Heart left ventricle (tissue), 16 donors: ENCODE data around the gene FMOD. TPM values are rescaled to one million over a fixed set of nuclear protein-coding genes. Genes with fewer than 3 reads are reported as not detected.
A peak's percentile ranks its signal among the peaks of the same experiment; 100 is the strongest.

Experiments
- ATAC-seq, 4 donors: fragments of 200-7000 bp; cut with Tn5 transposase; one replicate each; pipeline ENCODE4 v1.9.1; 2020 to 2022; ENCODE audit warnings: moderate library complexity in 4 of 4, mild to moderate bottlenecking in 3 of 4, moderate number of reproducible peaks in 1 of 4
- DNase-seq, 5 donors: peaks; one replicate each; pipeline ENCODE4 v3.0.0-alpha.2; 2020
- H3K27ac ChIP-seq, 12 donors: fragments of 200-600 bp; sonication (generic) in 4 of 12; one replicate each; pipeline versions ENCODE4 v1.5.0 to v1.8.0; 2016 to 2022; ENCODE audit warnings: mild to moderate bottlenecking in 2 of 12
- H3K27me3 ChIP-seq, 9 donors: fragments of 200-600 bp; sonication (generic) in 2 of 9; one replicate each; pipeline versions ENCODE4 v1.5.1 to v1.8.0; 2016 to 2022; ENCODE audit warnings: mild to moderate bottlenecking in 3 of 9
- H3K36me3 ChIP-seq, 9 donors: fragments of 200-600 bp; sonication (generic) in 2 of 9; one replicate each; pipeline versions ENCODE4 v1.5.0 to v1.8.0; 2018 to 2022; ENCODE audit warnings: mild to moderate bottlenecking in 2 of 9
- H3K4me1 ChIP-seq, 12 donors: fragments of 200-600 bp; sonication (generic) in 4 of 12; one replicate each; pipeline versions ENCODE4 v1.5.0 to v1.8.0; 2016 to 2022; ENCODE audit warnings: mild to moderate bottlenecking in 3 of 12
- H3K4me3 ChIP-seq, 12 donors: fragments of 200-600 bp; sonication (generic) in 4 of 12; one replicate each; pipeline versions ENCODE4 v1.5.0 to v1.8.0; 2017 to 2022; ENCODE audit warnings: mild to moderate bottlenecking in 9 of 12, moderate library complexity in 4 of 12
- H3K9me3 ChIP-seq, 12 donors: fragments of 200-600 bp; sonication (generic) in 4 of 12; one replicate each; pipeline versions ENCODE4 v1.5.0 to v1.8.0; 2016 to 2022; ENCODE audit warnings: mild to moderate bottlenecking in 1 of 12
- CTCF ChIP-seq, 12 donors: fragments of 200-600 bp; sonication (generic) in 4 of 12; IDR thresholded peaks; one replicate each; pipeline versions ENCODE4 v1.5.0 to v1.8.0; 2018 to 2022; ENCODE audit warnings: antibody characterized with exemption in 12 of 12, mild to moderate bottlenecking in 5 of 12
- POLR2A ChIP-seq, 2 donors: fragments of 450-650 bp; IDR thresholded peaks; one replicate each; pipeline ENCODE4 v1.6.1; 2017; ENCODE audit warnings: antibody characterized with exemption in 2 of 2, mild to moderate bottlenecking in 2 of 2, moderate library complexity in 2 of 2
- WGBS, 4 donors: extraction: QIAGEN DNeasy Blood & Tissue Kit in 2 of 4; methylation state at CpG; one replicate each; pipeline versions ENCODE4 v1.1.5 to v1.1.7; 2013 to 2018; 5-methylcytosine and 5-hydroxymethylcytosine counted together
- intact Hi-C, 10 donors: fragments of 100-400 bp; cut with DNase I; formaldehyde crosslinking; loops; one replicate each; pipeline versions ENCODE4 v1.11.1 to v1.14.2; 2022
- polyA plus RNA-seq, 2 donors: library from polyadenylated mRNA; stranded (reverse); fragments of 200-250 nt; gene quantifications; one replicate each; pipeline ENCODE4 v1.2.3, GENCODE V29; 2013
- total RNA-seq, 9 donors: library from RNA; depleted of rRNA in 2 of 9; stranded (reverse); fragments of >200 nt in 2 of 9; fragmentation: NEBNext Ultra II Directional in 3 of 9; extraction: Animal tissue kit (Norgen Biotek cat#: 25700) in 3 of 9; gene quantifications; one replicate each; pipeline versions ENCODE4 v1.1.0 to v1.2.4, GENCODE V29; 2016 to 2023
- donor health status: ischemic (EF 13 %, LVEDD 7.1; RV severe dilation, severe dysfunction).
- donor health status: healthy with polysubstance abuse.
- donor health status: DM: no; HTN: yes; CAD: no.
- donor health status: DM: no; HTN: no; CAD: no.
- donor health status: ischemic (EF 25% LVEDD 6.9; RV normal size, moderate dysfunction).
- donor health status: ischemic (EF 25% LVEDD 5.7; RV mildly dilated, moderate dysfunction).
- donor health status: healthy.
- donor health status: DM: yes; HTN: yes; CAD: no.
- donor health status: ischemic (EF 35%, LVEDD 5.7; RV mildly dilated, moderate dysfunction).
- donor health status: nonischemic (EF 11% LVEDD 7.7; RV severe dilation, severe dysfunction).
- donor health status: DM: yes; HTN: yes; CAD: no.
- donor health status: PGD.
- donor health status: ischemic (EF 29% LVEDD 5.4; RV normal size, mild dysfunction).
- donor health status: nonischemic (EF 23%, LVEDD 6.1; RV moderate dilation, normal function).

The FMOD gene
- total and polyA plus RNA-seq, 11 donors: 3.0 to 33.2 (median 8.1) TPM

DNA sequence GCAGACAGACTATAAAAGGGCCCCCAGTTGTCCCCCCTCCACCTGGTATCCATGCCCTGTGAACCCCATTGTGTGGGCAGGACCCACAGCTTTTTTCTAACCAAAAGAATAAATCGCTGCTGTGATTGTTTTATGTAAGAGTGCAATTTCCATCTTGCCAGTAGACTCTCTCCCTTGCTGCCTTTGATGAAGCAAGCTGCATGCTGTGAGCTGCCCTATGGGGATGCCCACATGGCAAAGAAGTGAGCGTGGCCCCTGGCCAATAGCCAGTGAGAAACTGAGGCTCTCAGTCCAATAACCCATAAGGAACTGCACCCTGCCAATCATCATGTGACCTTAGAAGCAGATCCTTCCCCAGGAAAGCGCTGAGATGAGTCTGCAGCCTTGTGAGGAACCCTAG lies 37.8 kb upstream of the FMOD start:
- H3K27me3 ChIP-seq: no peaks in the 10 kb centered on the region
- ATAC-seq (no peak), DNase-seq (no peak)
- no peaks in the 10 kb centered on the region for H3K36me3 ChIP-seq
- no peak for TF ChIP-seq POLR2A (IDR thresholded peaks at IDR 0.05)
- no peak for TF ChIP-seq CTCF (IDR thresholded peaks at IDR 0.05)
- intact Hi-C loops: no loop called here
- 85 to 93% (median 92%) methylated on average over 3 of the region's 3 CpGs for WGBS, 4 donors
- H3K9me3 ChIP-seq: peaks cover 0 to 6% (median 0%) of the 10 kb centered on the region in 12 donors
- H3K27ac ChIP-seq: no peak overlapping the region
- H3K4me3 ChIP-seq: no peak overlapping the region
- H3K4me1 ChIP-seq: no peaks in the 10 kb centered on the region

- intact Hi-C loops: loop anchor here in 1 of 10 donors (5.0 kb wide), 1 partner anchor 50 kb away; no protein-coding TSS in a partner anchor
- H3K27ac ChIP-seq: peak overlapping the region in 2 of 12 donors; percentile 41 to 69
These were observed 31.1 kb upstream of the FMOD start for GRCh38 chr1:203382026-203382425.

DNA sequence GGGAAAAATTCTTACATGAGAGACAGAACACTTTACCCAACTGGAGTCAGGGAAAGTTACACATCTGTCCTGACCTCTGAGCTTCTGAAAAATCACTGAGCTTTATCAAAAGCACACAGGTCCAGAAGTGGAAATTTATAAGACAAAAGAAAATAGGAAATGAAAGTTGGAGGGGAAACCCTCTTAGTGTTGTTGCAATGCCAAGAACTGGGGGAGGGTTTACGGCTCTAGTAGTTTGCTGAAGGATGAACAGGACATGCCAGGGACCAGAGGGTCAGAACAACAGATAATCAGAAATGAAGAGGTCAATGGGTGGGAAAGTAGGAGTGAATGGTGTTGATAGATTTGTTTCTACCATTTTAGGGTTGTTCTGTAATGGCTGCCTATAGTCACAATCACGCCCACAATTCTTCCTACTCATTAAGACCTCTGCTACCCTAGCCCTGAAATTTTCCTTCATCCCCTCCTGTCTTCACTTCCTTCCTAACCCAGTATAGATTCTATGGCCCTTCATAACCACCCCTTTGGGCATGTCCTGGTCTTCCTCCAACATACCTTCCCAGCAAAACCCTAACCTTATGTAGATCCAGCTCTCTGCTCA lies 30.3 kb upstream of the FMOD start:
- H3K27ac ChIP-seq: peak overlapping the region in 4 of 12 donors; percentile 4 to 69 (median 30)
- intact Hi-C loops: loop anchor here in 1 of 10 donors (5.0 kb wide), 1 partner anchor 51 kb away; no protein-coding TSS in a partner anchor
- ATAC-seq (peak in 3 of 4 donors; percentile 18 to 42 (median 34)), DNase-seq (no peak)
- 67 to 79% (median 71%) methylated on average over 2 of the region's 2 CpGs for WGBS, 4 donors
- TF ChIP-seq CTCF (IDR thresholded peaks at IDR 0.05) (no peak), POLR2A (IDR thresholded peaks at IDR 0.05) (no peak)
- H3K36me3 ChIP-seq: no peaks in the 10 kb centered on the region
- H3K27me3 ChIP-seq: no peaks in the 10 kb centered on the region
- H3K4me3 ChIP-seq: no peak overlapping the region
- H3K4me1 ChIP-seq: peaks cover 0 to 43% (median 35%) of the 10 kb centered on the region in 12 donors
- peaks cover 0 to 5% (median 0%) of the 10 kb centered on the region in 12 donors for H3K9me3 ChIP-seq

More at GRCh38 chr1:203382026-203382425, 31.1 kb upstream of the FMOD start:
- no peak for ATAC-seq
- Histone ChIP-seq H3K27me3 (no peaks in the 10 kb centered on the region), H3K9me3 (peaks cover 0 to 5% (median 0%) of the 10 kb centered on the region in 12 donors), H3K4me3 (no peak overlapping the region), H3K36me3 (no peaks in the 10 kb centered on the region), H3K4me1 (peaks cover 0 to 43% (median 35%) of the 10 kb centered on the region in 12 donors)
- no peak for TF ChIP-seq POLR2A (IDR thresholded peaks at IDR 0.05)
- no peak for TF ChIP-seq CTCF (IDR thresholded peaks at IDR 0.05)
- no peak for DNase-seq
- 41 to 82% (median 74%) methylated on average over 1 of the region's 1 CpG for WGBS, 4 donors

DNA sequence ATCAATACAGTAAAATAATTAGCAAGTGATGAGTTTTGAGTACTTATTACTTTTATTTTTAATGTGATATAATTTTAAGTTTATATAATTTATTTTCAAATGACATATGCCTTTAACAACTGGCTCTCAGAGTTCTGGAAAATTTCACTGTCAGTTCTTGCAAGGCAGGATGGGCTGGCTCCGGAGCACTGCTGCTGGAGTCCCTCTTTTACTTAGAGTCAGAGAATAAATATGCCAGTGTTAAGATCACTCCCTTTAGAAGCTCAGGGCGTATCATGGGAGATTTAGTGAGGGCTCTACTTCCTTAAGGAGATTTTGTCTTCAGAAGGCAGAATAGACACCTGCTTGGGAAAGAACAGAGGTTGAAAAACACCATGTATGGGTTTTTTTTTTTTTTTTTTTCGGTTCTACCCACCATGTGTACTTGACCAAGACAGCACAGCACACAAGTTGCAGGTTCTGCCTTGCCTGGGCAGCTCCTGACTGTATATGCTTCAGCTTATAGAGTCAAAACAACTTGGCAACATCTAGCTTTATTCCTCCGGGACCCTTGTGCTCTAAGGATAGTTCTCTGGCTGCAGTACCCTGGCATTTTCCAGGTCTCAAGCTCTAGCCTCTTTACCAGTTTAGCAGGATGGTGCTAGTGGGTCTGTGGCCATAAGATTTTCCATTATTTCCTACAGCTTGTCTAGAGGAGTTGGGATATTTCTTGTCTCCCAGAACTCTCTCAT lies 29.7 kb upstream of the FMOD start:
- no peak for DNase-seq
- H3K4me3 ChIP-seq: no peak overlapping the region
- peaks cover 0 to 43% (median 35%) of the 10 kb centered on the region in 12 donors for H3K4me1 ChIP-seq
- 60 to 68% (median 64%) methylated on average over 4 of the region's 4 CpGs for WGBS, 4 donors
- TF ChIP-seq CTCF (IDR thresholded peaks at IDR 0.05) (no peak), POLR2A (IDR thresholded peaks at IDR 0.05) (no peak)
- intact Hi-C loops: loop anchor here in 1 of 10 donors (5.0 kb wide), 1 partner anchor 52 kb away; no protein-coding TSS in a partner anchor
- ATAC-seq: peak in 1 of 4 donors; percentile 37
- no peaks in the 10 kb centered on the region for H3K36me3 ChIP-seq
- H3K9me3 ChIP-seq: peaks cover 0 to 7% (median 0%) of the 10 kb centered on the region in 12 donors
- H3K27ac ChIP-seq: peak overlapping the region in 7 of 12 donors; percentile 8 to 74 (median 42)
- H3K27me3 ChIP-seq: no peaks in the 10 kb centered on the region
